ENCODE measurements around the gene GALM. TPM values are rescaled to one million over a fixed set of nuclear protein-coding genes. Genes with fewer than 3 reads are reported as not detected.

GALM gene
- total and polyA plus RNA-seq, 10 of the 15 experiments (the other 5 are each of a cell fraction or from before 2014, with no cell fraction given): 1.1 to 4.0 (median 1.7) TPM

DNA sequence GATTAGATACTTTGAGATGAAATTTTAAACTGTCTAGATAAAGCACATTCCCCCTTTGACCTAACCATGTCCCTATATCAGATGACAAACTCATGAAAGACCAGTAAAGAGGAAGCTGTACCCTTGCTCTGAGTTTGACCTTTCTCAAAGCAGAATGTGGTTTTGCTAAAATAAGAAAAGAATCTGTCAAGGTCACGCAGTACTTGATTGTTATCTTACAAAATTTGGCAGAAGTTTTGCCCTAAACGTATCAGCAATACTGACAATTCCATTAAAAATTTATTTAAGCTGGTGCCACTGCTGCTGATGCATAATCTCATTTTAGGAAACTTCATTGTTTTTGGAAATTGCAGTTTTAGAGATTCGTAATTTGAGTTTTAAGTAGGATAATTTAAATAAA is 31.2 kb upstream of the GALM start (continued):
- TF ChIP-seq TBL1XR1 (IDR thresholded peaks at IDR 0.05; ENCODE audit: low read depth, low read length) (peak; percentile 91), EED (IDR thresholded peaks at IDR 0.05; ENCODE audit: low read depth) (no peak), MEF2A (IDR thresholded peaks at IDR 0.05; ENCODE audit: insufficient read depth, low read depth, low read length) (peak; percentile 96), CHD2 (IDR thresholded peaks at IDR 0.05; ENCODE audit: borderline replicate concordance, low read depth, low read length) (peak; percentile 72; the same call in 1 of the 2 replicates), NR2F1 (conservative IDR thresholded peaks at IDR 0.05) (peak; percentile 97), JUND (IDR thresholded peaks at IDR 0.05; ENCODE audit: low read depth, low read length) (no peak), CREB1 (IDR thresholded peaks at IDR 0.05; ENCODE audit: low read depth) (0 out of 2 replicates have a peak, but pooled peaks have one; percentile 47), IKZF1 (conservative IDR thresholded peaks at IDR 0.05) (peak; percentile 50; the same call in 1 of the 2 replicates), ETV6 (conservative IDR thresholded peaks at IDR 0.05 in 1 of 2, IDR thresholded peaks at IDR 0.05 in 1 of 2; ENCODE audit: borderline replicate concordance in 1 of 2, low read depth in 1 of 2) (peak in 1 of 2 experiments; percentile 35; a peak in 1 of 4 replicates), ZNF384 (IDR thresholded peaks at IDR 0.05; ENCODE audit: borderline replicate concordance, low read depth, low read length) (peak; percentile 52; the same call in 1 of the 2 replicates), BMI1 (IDR thresholded peaks at IDR 0.05; ENCODE audit: borderline replicate concordance) (peak; percentile 48), BACH1 (IDR thresholded peaks at IDR 0.05; ENCODE audit: borderline replicate concordance) (peak; percentile 28; the same call in 1 of the 2 replicates)
- TF ChIP-seq, protein P1, sequence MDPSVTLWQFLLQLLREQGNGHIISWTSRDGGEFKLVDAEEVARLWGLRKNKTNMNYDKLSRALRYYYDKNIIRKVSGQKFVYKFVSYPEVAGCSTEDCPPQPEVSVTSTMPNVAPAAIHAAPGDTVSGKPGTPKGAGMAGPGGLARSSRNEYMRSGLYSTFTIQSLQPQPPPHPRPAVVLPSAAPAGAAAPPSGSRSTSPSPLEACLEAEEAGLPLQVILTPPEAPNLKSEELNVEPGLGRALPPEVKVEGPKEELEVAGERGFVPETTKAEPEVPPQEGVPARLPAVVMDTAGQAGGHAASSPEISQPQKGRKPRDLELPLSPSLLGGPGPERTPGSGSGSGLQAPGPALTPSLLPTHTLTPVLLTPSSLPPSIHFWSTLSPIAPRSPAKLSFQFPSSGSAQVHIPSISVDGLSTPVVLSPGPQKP (IDR thresholded peaks at IDR 0.05; ENCODE audit: low read depth, low read length): peak; percentile 34; the same call in 1 of the 2 replicates
